ENCODE data around the gene CPSF6.
"Not testable (repeated sequence)": the region's sequence is repeated elsewhere in the genome, so short reads cannot be mapped to it uniquely, and the experiment has no call there.

The CPSF6 gene

GRCh38 chr12:69254862-69255261, 15.5 kb downstream of the CPSF6 start:
- TF ChIP-seq POLR2A (IDR thresholded peaks at IDR 0.05; ENCODE audit: low read depth, low read length), result no peak
- TF ChIP-seq POU2F2 (IDR thresholded peaks at IDR 0.05; ENCODE audit: low read depth, low read length), result no peak
- no peak for TF ChIP-seq PAX5 (IDR thresholded peaks at IDR 0.05; ENCODE audit: insufficient read depth, low read length, severe bottlenecking)
- no peak for TF ChIP-seq SPI1 (IDR thresholded peaks at IDR 0.05; ENCODE audit: low read depth, low read length)
- FAIRE-seq (no peak), DNase-seq (ENCODE audit: insufficient read length, low spot score) (no peak)

- FAIRE-seq, result no peak
- no peak for DNase-seq (ENCODE audit: insufficient read length, low spot score)
Observed at GRCh38 chr12:69258655-69259054, 19.3 kb downstream of the CPSF6 start.

GRCh38 chr12:69262264-69262974, 23.1 kb downstream of the CPSF6 start:
- FAIRE-seq (no peak), DNase-seq (ENCODE audit: insufficient read length, low spot score) (no peak)
- TF ChIP-seq POLR2AphosphoS5 (IDR thresholded peaks at IDR 0.05; ENCODE audit: low read depth, low read length), result no peak
- TF ChIP-seq POU2F2 (IDR thresholded peaks at IDR 0.05; ENCODE audit: low read depth, low read length), result no peak
- TF ChIP-seq POLR2A (IDR thresholded peaks at IDR 0.05; ENCODE audit: low read depth, low read length), result no peak
- no peak for TF ChIP-seq PAX5 (IDR thresholded peaks at IDR 0.05; ENCODE audit: insufficient read depth, low read length, severe bottlenecking)
- no peak for TF ChIP-seq SPI1 (IDR thresholded peaks at IDR 0.05; ENCODE audit: low read depth, low read length)
- no peak for TF ChIP-seq TAF1 (IDR thresholded peaks at IDR 0.05; ENCODE audit: low read depth, low read length)

More at GRCh38 chr12:69258655-69259054, 19.3 kb downstream of the CPSF6 start:
- no peak for TF ChIP-seq POLR2A (IDR thresholded peaks at IDR 0.05; ENCODE audit: low read depth, low read length)
- no peak for TF ChIP-seq SPI1 (IDR thresholded peaks at IDR 0.05; ENCODE audit: low read depth, low read length)
- TF ChIP-seq POU2F2 (IDR thresholded peaks at IDR 0.05; ENCODE audit: low read depth, low read length), result no peak
- TF ChIP-seq POLR2AphosphoS5 (IDR thresholded peaks at IDR 0.05; ENCODE audit: low read depth, low read length), result no peak
- TF ChIP-seq TAF1 (IDR thresholded peaks at IDR 0.05; ENCODE audit: low read depth, low read length), result no peak
- TF ChIP-seq PAX5 (IDR thresholded peaks at IDR 0.05; ENCODE audit: insufficient read depth, low read length, severe bottlenecking), result no peak

GRCh38 chr12:69265205-69265604, 25.8 kb downstream of the CPSF6 start:
- no peak for FAIRE-seq
- no peak for TF ChIP-seq POU2F2 (IDR thresholded peaks at IDR 0.05; ENCODE audit: low read depth, low read length)
- TF ChIP-seq PAX5 (IDR thresholded peaks at IDR 0.05; ENCODE audit: insufficient read depth, low read length, severe bottlenecking), result no peak
- no peak for TF ChIP-seq TAF1 (IDR thresholded peaks at IDR 0.05; ENCODE audit: low read depth, low read length)
- no peak for TF ChIP-seq POLR2A (IDR thresholded peaks at IDR 0.05; ENCODE audit: low read depth, low read length)
- TF ChIP-seq POLR2AphosphoS5 (IDR thresholded peaks at IDR 0.05; ENCODE audit: low read depth, low read length), result no peak
- TF ChIP-seq SPI1 (IDR thresholded peaks at IDR 0.05; ENCODE audit: low read depth, low read length), result no peak
- no peak for DNase-seq (ENCODE audit: insufficient read length, low spot score)

GRCh38 chr12:69265633-69266032, 26.3 kb downstream of the CPSF6 start:
- not testable (repeated sequence) for FAIRE-seq; DNase-seq (ENCODE audit: insufficient read length, low spot score)

GRCh38 chr12:69266036-69266635, 26.8 kb downstream of the CPSF6 start:
- TF ChIP-seq POLR2A (IDR thresholded peaks at IDR 0.05; ENCODE audit: low read depth, low read length) (no peak), SPI1 (IDR thresholded peaks at IDR 0.05; ENCODE audit: low read depth, low read length) (no peak), POU2F2 (IDR thresholded peaks at IDR 0.05; ENCODE audit: low read depth, low read length) (no peak), PAX5 (IDR thresholded peaks at IDR 0.05; ENCODE audit: insufficient read depth, low read length, severe bottlenecking) (no peak), TAF1 (IDR thresholded peaks at IDR 0.05; ENCODE audit: low read depth, low read length) (no peak), POLR2AphosphoS5 (IDR thresholded peaks at IDR 0.05; ENCODE audit: low read depth, low read length) (no peak)
- DNase-seq (ENCODE audit: insufficient read length, low spot score) (no peak), FAIRE-seq (no peak)

- FAIRE-seq (no peak), DNase-seq (ENCODE audit: insufficient read length, low spot score) (no peak)
- TF ChIP-seq TAF1 (IDR thresholded peaks at IDR 0.05; ENCODE audit: low read depth, low read length) (no peak), PAX5 (IDR thresholded peaks at IDR 0.05; ENCODE audit: insufficient read depth, low read length, severe bottlenecking) (no peak), POU2F2 (IDR thresholded peaks at IDR 0.05; ENCODE audit: low read depth, low read length) (no peak), POLR2AphosphoS5 (IDR thresholded peaks at IDR 0.05; ENCODE audit: low read depth, low read length) (no peak)
Observed at GRCh38 chr12:69269736-69270135, 30.4 kb downstream of the CPSF6 start.

GRCh38 chr12:69272511-69272910, 33.1 kb downstream of the CPSF6 start:
- no peak for TF ChIP-seq TAF1 (IDR thresholded peaks at IDR 0.05; ENCODE audit: low read depth, low read length)
- no peak for TF ChIP-seq SPI1 (IDR thresholded peaks at IDR 0.05; ENCODE audit: low read depth, low read length)
- no peak for TF ChIP-seq POLR2AphosphoS5 (IDR thresholded peaks at IDR 0.05; ENCODE audit: low read depth, low read length)
- TF ChIP-seq POLR2A (IDR thresholded peaks at IDR 0.05; ENCODE audit: low read depth, low read length), result no peak
- no peak for TF ChIP-seq PAX5 (IDR thresholded peaks at IDR 0.05; ENCODE audit: insufficient read depth, low read length, severe bottlenecking)
- TF ChIP-seq POU2F2 (IDR thresholded peaks at IDR 0.05; ENCODE audit: low read depth, low read length), result no peak
- DNase-seq (ENCODE audit: insufficient read length, low spot score), result no peak
- no peak for FAIRE-seq

- FAIRE-seq (no peak), DNase-seq (ENCODE audit: insufficient read length, low spot score) (no peak)
- no peak for TF ChIP-seq SPI1 (IDR thresholded peaks at IDR 0.05; ENCODE audit: low read depth, low read length)
- no peak for TF ChIP-seq PAX5 (IDR thresholded peaks at IDR 0.05; ENCODE audit: insufficient read depth, low read length, severe bottlenecking)
- TF ChIP-seq POLR2A (IDR thresholded peaks at IDR 0.05; ENCODE audit: low read depth, low read length), result no peak
- TF ChIP-seq TAF1 (IDR thresholded peaks at IDR 0.05; ENCODE audit: low read depth, low read length), result no peak
- no peak; the same call in 1 of the 2 replicates for TF ChIP-seq POLR2AphosphoS5 (IDR thresholded peaks at IDR 0.05; ENCODE audit: low read depth, low read length)
- no peak for TF ChIP-seq POU2F2 (IDR thresholded peaks at IDR 0.05; ENCODE audit: low read depth, low read length)
Observed at GRCh38 chr12:69274861-69275260, 35.5 kb downstream of the CPSF6 start.

GRCh38 chr12:69275471-69275891, 36.1 kb downstream of the CPSF6 start:
- TF ChIP-seq POU2F2 (IDR thresholded peaks at IDR 0.05; ENCODE audit: low read depth, low read length) (no peak), POLR2AphosphoS5 (IDR thresholded peaks at IDR 0.05; ENCODE audit: low read depth, low read length) (0 out of 2 replicates have a peak, but pooled peaks have one; percentile 60), PAX5 (IDR thresholded peaks at IDR 0.05; ENCODE audit: insufficient read depth, low read length, severe bottlenecking) (no peak), SPI1 (IDR thresholded peaks at IDR 0.05; ENCODE audit: low read depth, low read length) (no peak), TAF1 (IDR thresholded peaks at IDR 0.05; ENCODE audit: low read depth, low read length) (no peak), POLR2A (IDR thresholded peaks at IDR 0.05; ENCODE audit: low read depth, low read length) (peak; percentile 40; the same call in 1 of the 2 replicates)
- DNase-seq (ENCODE audit: insufficient read length, low spot score) (no peak), FAIRE-seq (no peak)
